Frontal cortex (tissue), 4 donors: ENCODE measurements around the gene LDB2. TPM values are rescaled to one million over a fixed set of nuclear protein-coding genes. Genes with fewer than 3 reads are reported as not detected.

Source experiments
- DNase-seq, 2 donors: peaks; one replicate each; pipeline ENCODE4 v3.0.0; 2012; ENCODE audit warnings: low spot score in 2 of 2
- FAIRE-seq: peaks from 2 replicates; lab custom pipeline; 2012; peaks lifted over from hg19 to GRCh38; lab: Jason Lieb, UNC
- total RNA-seq: library from RNA; depleted of rRNA; stranded (reverse); fragments of >200 nt; gene quantifications from one replicate; pipeline ENCODE4 v1.2.3, GENCODE V29; 2014
- donor health status: control.
- donor health status: control.
- donor health status: control.

The LDB2 gene
- total RNA-seq, 1 donor from 2014 or later, result 216 TPM

GRCh38 chr4:16626945-16627344 lies 271.5 kb downstream of the LDB2 start:
- FAIRE-seq (no peak), DNase-seq (peak in 1 of 2 donors; percentile 22)

- FAIRE-seq (no peak), DNase-seq (no peak)
These were observed 275.6 kb downstream of the LDB2 start for GRCh38 chr4:16622826-16623225.

- FAIRE-seq (no peak), DNase-seq (no peak)
These were observed 281.0 kb downstream of the LDB2 start for GRCh38 chr4:16617435-16617834.

GRCh38 chr4:16617011-16617410 lies 281.4 kb downstream of the LDB2 start:
- DNase-seq, result no peak
- no peak for FAIRE-seq

GRCh38 chr4:16609170-16609758 lies 289.2 kb downstream of the LDB2 start:
- DNase-seq (no peak), FAIRE-seq (no peak)

- DNase-seq, result no peak
- FAIRE-seq, result no peak
These were observed 289.8 kb downstream of the LDB2 start for GRCh38 chr4:16608611-16609125.

GRCh38 chr4:16608123-16608522 lies 290.3 kb downstream of the LDB2 start:
- no peak for FAIRE-seq

GRCh38 chr4:16607241-16608066 lies 291.0 kb downstream of the LDB2 start:
- FAIRE-seq, result no peak
- DNase-seq, result no peak

More at GRCh38 chr4:16608123-16608522, 290.3 kb downstream of the LDB2 start:
- no peak for DNase-seq

- no peak for FAIRE-seq
- DNase-seq, result no peak
These were observed 291.8 kb downstream of the LDB2 start for GRCh38 chr4:16606691-16607090.

- DNase-seq (no peak), FAIRE-seq (no peak)
These were observed 295.3 kb downstream of the LDB2 start for GRCh38 chr4:16603178-16603577.

- DNase-seq, result no peak
These were observed 299.7 kb downstream of the LDB2 start for GRCh38 chr4:16598597-16599206.

GRCh38 chr4:16597845-16598596 lies 300.4 kb downstream of the LDB2 start:
- DNase-seq (no peak), FAIRE-seq (no peak)

More at GRCh38 chr4:16598597-16599206, 299.7 kb downstream of the LDB2 start:
- no peak for FAIRE-seq

- no peak for DNase-seq
- no peak for FAIRE-seq
These were observed 301.0 kb downstream of the LDB2 start for GRCh38 chr4:16597443-16597842.

GRCh38 chr4:16596267-16596666 lies 302.2 kb downstream of the LDB2 start:
- FAIRE-seq (no peak), DNase-seq (no peak)

GRCh38 chr4:16594128-16594527 lies 304.3 kb downstream of the LDB2 start:
- DNase-seq (no peak), FAIRE-seq (no peak)

GRCh38 chr4:16593386-16593785 lies 305.1 kb downstream of the LDB2 start:
- FAIRE-seq (no peak), DNase-seq (no peak)

GRCh38 chr4:16591272-16591826 lies 307.1 kb downstream of the LDB2 start:
- DNase-seq (no peak), FAIRE-seq (no peak)

- FAIRE-seq, result no peak
- no peak for DNase-seq
These were observed 307.6 kb downstream of the LDB2 start for GRCh38 chr4:16590797-16591196.

- FAIRE-seq (no peak), DNase-seq (no peak)
These were observed 309.8 kb downstream of the LDB2 start for GRCh38 chr4:16588651-16589050.

- no peak for FAIRE-seq
These were observed 310.3 kb downstream of the LDB2 start for GRCh38 chr4:16588149-16588548.

More at GRCh38 chr4:16588149-16588548, 310.3 kb downstream of the LDB2 start:
- no peak for DNase-seq
